Nephron progenitor cell (in vitro differentiated cells): Measurements from ENCODE around the gene COPB1.

Source experiments
- DNase-seq: peaks from one replicate; pipeline ENCODE4 v3.0.0; 2021
- H3K27ac Mint-ChIP-seq: 2 replicates; pipeline ENCODE4 v1.8.0; 2021; ENCODE audit warnings: mild to moderate bottlenecking, moderate library complexity, mixed read lengths
- H3K27me3 Mint-ChIP-seq: 2 replicates; pipeline ENCODE4 v1.8.0; 2021; ENCODE audit warnings: mild to moderate bottlenecking, low read depth, mixed read lengths; ENCODE audit not compliant: poor library complexity
- H3K36me3 Mint-ChIP-seq: 2 replicates; pipeline ENCODE4 v1.8.0; 2021; ENCODE audit warnings: low read depth, mixed read lengths
- H3K4me1 Mint-ChIP-seq: 2 replicates; pipeline ENCODE4 v1.8.0; 2021; ENCODE audit warnings: mixed read lengths
- H3K4me3 Mint-ChIP-seq: 2 replicates; pipeline ENCODE4 v1.8.0; 2021; ENCODE audit warnings: mild to moderate bottlenecking, moderate library complexity, mixed read lengths
- H3K9me3 Mint-ChIP-seq: 2 replicates; pipeline ENCODE4 v1.8.0; 2021; ENCODE audit warnings: mild to moderate bottlenecking, moderate library complexity, mixed read lengths
- TF ChIP-seq, protein P1 (sequence below): fragments of 200-600 bp; sonication (generic); IDR thresholded peaks from 2 replicates; pipeline ENCODE4 v1.5.0; 2021; ENCODE audit warnings: antibody characterized with exemption

The COPB1 gene

DNA sequence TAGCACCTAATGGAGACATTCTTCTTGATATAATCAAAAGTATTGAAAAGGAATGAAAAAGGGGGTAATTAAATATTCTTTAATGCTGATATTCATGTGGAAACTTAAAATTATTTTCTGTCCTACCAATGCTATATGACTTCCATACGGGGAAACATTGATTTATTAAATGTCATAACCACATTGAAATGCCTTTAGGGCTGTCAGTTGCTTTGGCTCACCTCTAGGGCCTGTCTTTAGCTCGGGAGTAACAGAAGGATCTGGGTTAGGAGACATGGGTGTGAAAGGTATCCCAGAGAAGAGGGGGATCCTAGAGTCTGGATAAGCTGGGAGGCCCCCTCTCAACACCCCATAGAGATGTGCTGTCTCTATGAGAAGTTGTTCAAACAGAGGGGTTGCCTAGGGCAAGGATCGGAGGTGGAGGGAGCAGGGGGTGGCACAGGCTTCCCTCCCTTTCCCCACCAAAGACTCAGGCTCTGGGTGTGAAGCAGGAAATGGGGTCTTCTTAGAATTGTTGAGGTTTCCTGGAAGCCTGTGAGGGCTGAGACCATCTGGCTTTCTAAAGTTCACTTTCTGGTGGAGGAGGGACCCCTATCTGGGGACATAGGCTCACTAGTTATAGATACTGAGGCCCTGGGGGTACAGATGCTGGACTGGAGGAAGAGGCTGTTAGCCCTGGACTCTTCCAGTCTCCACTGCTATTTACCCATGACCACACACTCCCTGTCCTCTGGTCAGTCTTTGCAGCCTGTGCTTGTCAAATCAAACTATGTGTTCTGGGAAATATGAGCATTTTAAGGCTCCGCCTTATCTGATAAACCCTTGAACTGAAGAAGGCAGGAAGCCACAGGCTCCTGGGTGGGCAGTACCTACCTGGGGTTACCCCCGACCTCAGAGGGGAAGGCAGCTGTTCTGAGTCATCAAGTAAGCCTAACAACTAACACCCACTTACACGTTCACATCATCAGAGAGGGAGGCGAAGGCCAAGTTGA lies 84.8 kb downstream of the COPB1 start:
- TF ChIP-seq, protein P1, sequence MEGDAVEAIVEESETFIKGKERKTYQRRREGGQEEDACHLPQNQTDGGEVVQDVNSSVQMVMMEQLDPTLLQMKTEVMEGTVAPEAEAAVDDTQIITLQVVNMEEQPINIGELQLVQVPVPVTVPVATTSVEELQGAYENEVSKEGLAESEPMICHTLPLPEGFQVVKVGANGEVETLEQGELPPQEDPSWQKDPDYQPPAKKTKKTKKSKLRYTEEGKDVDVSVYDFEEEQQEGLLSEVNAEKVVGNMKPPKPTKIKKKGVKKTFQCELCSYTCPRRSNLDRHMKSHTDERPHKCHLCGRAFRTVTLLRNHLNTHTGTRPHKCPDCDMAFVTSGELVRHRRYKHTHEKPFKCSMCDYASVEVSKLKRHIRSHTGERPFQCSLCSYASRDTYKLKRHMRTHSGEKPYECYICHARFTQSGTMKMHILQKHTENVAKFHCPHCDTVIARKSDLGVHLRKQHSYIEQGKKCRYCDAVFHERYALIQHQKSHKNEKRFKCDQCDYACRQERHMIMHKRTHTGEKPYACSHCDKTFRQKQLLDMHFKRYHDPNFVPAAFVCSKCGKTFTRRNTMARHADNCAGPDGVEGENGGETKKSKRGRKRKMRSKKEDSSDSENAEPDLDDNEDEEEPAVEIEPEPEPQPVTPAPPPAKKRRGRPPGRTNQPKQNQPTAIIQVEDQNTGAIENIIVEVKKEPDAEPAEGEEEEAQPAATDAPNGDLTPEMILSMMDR, result no peak
- Mint-ChIP-seq H3K9me3 (no peaks in the 10 kb centered on the region), H3K4me1 (peaks cover 11% of the 10 kb centered on the region), H3K27ac (no peak overlapping the region), H3K36me3 (no peaks in the 10 kb centered on the region), H3K4me3 (no peak overlapping the region), H3K27me3 (peaks cover 11% of the 10 kb centered on the region)
- no peak for DNase-seq

DNA sequence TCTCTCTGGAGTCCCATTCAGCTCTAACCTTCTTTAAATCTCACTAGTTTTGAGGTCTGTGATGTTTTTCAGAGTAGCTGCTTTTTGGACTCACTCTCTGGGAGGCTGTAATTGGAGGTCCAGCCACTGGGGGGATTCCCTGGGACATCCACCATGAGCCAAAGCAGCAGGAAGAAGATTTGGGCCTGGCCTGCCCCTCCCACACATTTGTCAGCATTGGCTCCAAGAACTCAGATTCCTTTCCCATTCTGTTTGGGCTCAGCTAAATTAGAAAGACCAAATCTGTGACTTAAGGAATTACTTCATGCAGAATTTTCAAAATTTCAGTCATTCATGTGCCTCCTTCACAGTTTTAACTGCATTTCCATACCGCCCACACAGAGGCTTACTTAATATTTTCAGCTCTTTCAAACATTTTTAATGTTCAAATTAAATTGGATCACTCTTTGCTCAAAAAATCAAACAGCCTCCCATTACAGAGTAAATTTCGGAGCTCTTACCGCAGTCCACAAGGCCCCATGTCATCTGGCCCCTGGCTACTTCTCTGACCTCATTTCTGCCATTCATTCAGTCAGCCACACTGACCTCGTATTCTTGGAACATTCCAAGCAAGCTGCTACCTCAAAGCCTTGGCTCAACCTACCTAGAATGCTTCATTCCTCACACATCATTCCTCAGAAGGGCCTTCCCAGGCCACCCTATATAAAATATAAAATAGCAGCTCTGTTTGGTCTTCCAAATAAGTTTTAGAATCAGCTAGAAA lies 86.1 kb downstream of the COPB1 start:
- Mint-ChIP-seq H3K9me3 (no peaks in the 10 kb centered on the region), H3K36me3 (no peaks in the 10 kb centered on the region), H3K27ac (no peak overlapping the region), H3K4me1 (peaks cover 11% of the 10 kb centered on the region), H3K4me3 (no peak overlapping the region), H3K27me3 (peaks cover 12% of the 10 kb centered on the region)
- TF ChIP-seq, protein P1, result no peak
- DNase-seq, result no peak

GRCh38 chr11:14411818-14412217 lies 87.8 kb downstream of the COPB1 start:
- Mint-ChIP-seq H3K27ac (no peak overlapping the region), H3K27me3 (peaks cover 24% of the 10 kb centered on the region), H3K9me3 (no peaks in the 10 kb centered on the region), H3K36me3 (no peaks in the 10 kb centered on the region), H3K4me1 (peaks cover 11% of the 10 kb centered on the region), H3K4me3 (no peak overlapping the region)
- DNase-seq, result no peak
- TF ChIP-seq, protein P1, result no peak

DNA sequence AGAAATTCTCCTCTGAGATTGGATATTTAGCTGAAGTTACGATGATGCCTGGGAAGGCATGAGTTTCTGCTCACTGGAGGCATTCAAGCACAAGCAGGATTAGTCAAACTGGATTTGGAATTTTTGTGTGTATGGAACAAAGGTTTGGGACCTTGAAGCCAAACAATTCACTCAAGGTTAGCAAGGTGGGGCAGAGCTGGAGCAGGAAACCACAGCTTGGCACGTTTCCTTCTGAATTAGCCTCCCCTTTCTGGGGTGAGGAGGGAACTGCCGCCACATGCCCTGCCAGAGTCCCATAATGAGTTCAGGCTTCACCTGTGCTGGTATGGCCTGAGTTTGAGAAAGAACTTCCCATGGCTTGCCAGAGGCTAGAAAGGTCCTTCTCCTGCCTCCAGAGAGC lies 89.7 kb downstream of the COPB1 start:
- TF ChIP-seq, protein P1, result no peak
- Mint-ChIP-seq H3K9me3 (no peaks in the 10 kb centered on the region), H3K4me3 (no peak overlapping the region), H3K36me3 (no peaks in the 10 kb centered on the region), H3K27me3 (peaks cover 24% of the 10 kb centered on the region), H3K4me1 (peaks cover 11% of the 10 kb centered on the region), H3K27ac (no peak overlapping the region)
- DNase-seq, result no peak

- peaks cover 11% of the 10 kb centered on the region for H3K4me1 Mint-ChIP-seq
- no peaks in the 10 kb centered on the region for H3K36me3 Mint-ChIP-seq
- H3K27ac Mint-ChIP-seq, result no peak overlapping the region
- peaks cover 24% of the 10 kb centered on the region for H3K27me3 Mint-ChIP-seq
- TF ChIP-seq, protein P1, result no peak
- no peak for DNase-seq
- no peaks in the 10 kb centered on the region for H3K9me3 Mint-ChIP-seq
- no peak overlapping the region for H3K4me3 Mint-ChIP-seq
Measured at GRCh38 chr11:14408612-14409011, 91.0 kb downstream of the COPB1 start.
